ENCODE results near the gene CLIP2. TPM values are rescaled to one million over a fixed set of nuclear protein-coding genes. Genes with fewer than 3 reads are reported as not detected.
"Not testable (repeated sequence)": the region's sequence is repeated elsewhere in the genome, so short reads cannot be mapped to it uniquely, and the experiment has no call there.

CLIP2 gene
- polyA plus RNA-seq, 1 donor from 2014 or later: 25.7 TPM

GRCh38 chr7:74242122-74242443, 47.1 kb upstream of the CLIP2 start:
- Histone ChIP-seq H3K9ac (ENCODE audit: low read length) (no peak overlapping the region), H3K27ac (ENCODE audit: low read length) (no peak overlapping the region), H3K36me3 (ENCODE audit: insufficient read depth, low read length) (no peaks in the 10 kb centered on the region), H3K9me2 (ENCODE audit: insufficient read depth, low read length) (no peaks in the 10 kb centered on the region), H2AFZ (ENCODE audit: low read depth, low read length) (no peak overlapping the region), H4K20me1 (ENCODE audit: insufficient read depth) (no peaks in the 10 kb centered on the region), H3K9me3 (ENCODE audit: low read length) (no peaks in the 10 kb centered on the region), H3K4me2 (ENCODE audit: low read length) (no peak overlapping the region), H3F3A (ENCODE audit: insufficient read depth, low read length, poor library complexity, severe bottlenecking) (no peaks in the 10 kb centered on the region), H3K4me3 (ENCODE audit: low read length) (no peak overlapping the region), H3K79me2 (replicated peaks; ENCODE audit: insufficient read depth, low read length) (no peaks in the 10 kb centered on the region), H3K27me3 (ENCODE audit: insufficient read depth, low read depth, low read length) (no peaks in the 10 kb centered on the region)
- TF ChIP-seq SMC3 (conservative IDR thresholded peaks at IDR 0.05; ENCODE audit: poor library complexity) (no peak), EP300 (conservative IDR thresholded peaks at IDR 0.05; ENCODE audit: poor library complexity, severe bottlenecking) (no peak), REST (IDR thresholded peaks at IDR 0.05; ENCODE audit: borderline replicate concordance) (no peak), EZH2 (IDR thresholded peaks at IDR 0.05; ENCODE audit: borderline replicate concordance, insufficient read depth, low read length, poor library complexity, severe bottlenecking) (no peak), MXI1 (conservative IDR thresholded peaks at IDR 0.05; ENCODE audit: poor library complexity, severe bottlenecking) (no peak)

GRCh38 chr7:74246497-74246896, 42.7 kb upstream of the CLIP2 start:
- no peak for TF ChIP-seq POLR2AphosphoS5 (IDR thresholded peaks at IDR 0.05)
- H3K79me2 ChIP-seq (replicated peaks; ENCODE audit: insufficient read depth, low read length): no peaks in the 10 kb centered on the region
- H3K9me2 ChIP-seq (ENCODE audit: insufficient read depth, low read length): no peaks in the 10 kb centered on the region
- H2AFZ ChIP-seq (ENCODE audit: low read depth, low read length): no peak overlapping the region
- no peak overlapping the region for H3K4me3 ChIP-seq (ENCODE audit: low read length)
- H3K4me2 ChIP-seq (ENCODE audit: low read length): no peak overlapping the region
- no peaks in the 10 kb centered on the region for H3K36me3 ChIP-seq (ENCODE audit: insufficient read depth, low read length)
- no peaks in the 10 kb centered on the region for H4K20me1 ChIP-seq (ENCODE audit: insufficient read depth)
- no peaks in the 10 kb centered on the region for H3K27me3 ChIP-seq (ENCODE audit: insufficient read depth, low read depth, low read length)
- no peak overlapping the region for H3K9ac ChIP-seq (ENCODE audit: low read length)
- H3K27ac ChIP-seq (ENCODE audit: low read length): no peak overlapping the region
- no peaks in the 10 kb centered on the region for H3F3A ChIP-seq (ENCODE audit: insufficient read depth, low read length, poor library complexity, severe bottlenecking)
- no peaks in the 10 kb centered on the region for H3K9me3 ChIP-seq (ENCODE audit: low read length)

- no peak overlapping the region for H3K27ac ChIP-seq (ENCODE audit: low read length)
- no peak overlapping the region for H3K4me2 ChIP-seq (ENCODE audit: low read length)
- H3K9me2 ChIP-seq (ENCODE audit: insufficient read depth, low read length): no peaks in the 10 kb centered on the region
- H3K27me3 ChIP-seq (ENCODE audit: insufficient read depth, low read depth, low read length): no peaks in the 10 kb centered on the region
- no peaks in the 10 kb centered on the region for H3K9me3 ChIP-seq (ENCODE audit: low read length)
- peaks cover 4% of the 10 kb centered on the region for H3K79me2 ChIP-seq (replicated peaks; ENCODE audit: insufficient read depth, low read length)
- H3F3A ChIP-seq (ENCODE audit: insufficient read depth, low read length, poor library complexity, severe bottlenecking): no peaks in the 10 kb centered on the region
- no peaks in the 10 kb centered on the region for H3K36me3 ChIP-seq (ENCODE audit: insufficient read depth, low read length)
- H2AFZ ChIP-seq (ENCODE audit: low read depth, low read length): no peak overlapping the region
- TF ChIP-seq REST (IDR thresholded peaks at IDR 0.05; ENCODE audit: borderline replicate concordance) (no peak), CTCF (IDR thresholded peaks at IDR 0.05; ENCODE audit: poor library complexity, severe bottlenecking) (no peak), POLR2AphosphoS5 (IDR thresholded peaks at IDR 0.05) (no peak), EP300 (conservative IDR thresholded peaks at IDR 0.05; ENCODE audit: poor library complexity, severe bottlenecking) (no peak), SMC3 (conservative IDR thresholded peaks at IDR 0.05; ENCODE audit: poor library complexity) (no peak), EZH2 (IDR thresholded peaks at IDR 0.05; ENCODE audit: borderline replicate concordance, insufficient read depth, low read length, poor library complexity, severe bottlenecking) (no peak), TAF1 (IDR thresholded peaks at IDR 0.05; ENCODE audit: low read depth) (no peak), MXI1 (conservative IDR thresholded peaks at IDR 0.05; ENCODE audit: poor library complexity, severe bottlenecking) (no peak), RAD21 (conservative IDR thresholded peaks at IDR 0.05) (no peak)
- no peak overlapping the region for H3K4me3 ChIP-seq (ENCODE audit: low read length)
- H4K20me1 ChIP-seq (ENCODE audit: insufficient read depth): no peaks in the 10 kb centered on the region
- no peak overlapping the region for H3K9ac ChIP-seq (ENCODE audit: low read length)
These were observed 41.1 kb upstream of the CLIP2 start for GRCh38 chr7:74248156-74248555.

GRCh38 chr7:74249058-74249457, 40.1 kb upstream of the CLIP2 start:
- not testable (repeated sequence) for H3K36me3 ChIP-seq (ENCODE audit: insufficient read depth, low read length); H3K4me2 ChIP-seq (ENCODE audit: low read length); H3K27ac ChIP-seq (ENCODE audit: low read length); H3K9ac ChIP-seq (ENCODE audit: low read length); H4K20me1 ChIP-seq (ENCODE audit: insufficient read depth); H2AFZ ChIP-seq (ENCODE audit: low read depth, low read length); H3K9me2 ChIP-seq (ENCODE audit: insufficient read depth, low read length); H3K27me3 ChIP-seq (ENCODE audit: insufficient read depth, low read depth, low read length); H3K4me3 ChIP-seq (ENCODE audit: low read length); H3F3A ChIP-seq (ENCODE audit: insufficient read depth, low read length, poor library complexity, severe bottlenecking); H3K9me3 ChIP-seq (ENCODE audit: low read length)
- peaks cover 13% of the 10 kb centered on the region for H3K79me2 ChIP-seq (replicated peaks; ENCODE audit: insufficient read depth, low read length)

Data from neural cell (in vitro differentiated cells).